Effector memory CD4-positive, alpha-beta T cell (primary cell): ENCODE data around the gene WDFY4.
A peak's percentile ranks its signal among the peaks of the same experiment; 100 is the strongest.

Experiments
- DNase-seq, 3 donors: peaks; one replicate each; pipeline ENCODE4 v3.0.0-alpha.2; 2020
- H3K27ac ChIP-seq: 2 replicates; pipeline ENCODE4 v1.7.0; 2013; ENCODE audit warnings: mild to moderate bottlenecking, low read length, moderate library complexity; ENCODE audit not compliant: insufficient read depth, poor library complexity, severe bottlenecking
- H3K27me3 ChIP-seq: replicated peaks from 2 replicates; pipeline ENCODE4 v1.7.0; 2013; ENCODE audit warnings: mild to moderate bottlenecking, low read length; ENCODE audit not compliant: insufficient read depth, control insufficient read depth, poor library complexity, severe bottlenecking
- H3K36me3 ChIP-seq: 2 replicates; pipeline ENCODE4 v1.7.0; 2013; ENCODE audit warnings: mild to moderate bottlenecking, low read length, moderate library complexity; ENCODE audit not compliant: control insufficient read depth, insufficient read depth
- H3K4me1 ChIP-seq: 2 replicates; pipeline ENCODE4 v1.7.0; 2013; ENCODE audit warnings: low read length, mild to moderate bottlenecking; ENCODE audit not compliant: control insufficient read depth, insufficient read depth, poor library complexity, severe bottlenecking
- H3K4me3 ChIP-seq: 2 replicates; pipeline ENCODE4 v1.7.0; 2013; ENCODE audit warnings: low read length, low read depth, mild to moderate bottlenecking; ENCODE audit not compliant: insufficient read depth, poor library complexity, severe bottlenecking
- H3K9me3 ChIP-seq: 2 replicates; pipeline ENCODE4 v1.7.0; 2013; ENCODE audit warnings: mild to moderate bottlenecking, low read length, moderate library complexity; ENCODE audit not compliant: control insufficient read depth

Gene WDFY4

DNA sequence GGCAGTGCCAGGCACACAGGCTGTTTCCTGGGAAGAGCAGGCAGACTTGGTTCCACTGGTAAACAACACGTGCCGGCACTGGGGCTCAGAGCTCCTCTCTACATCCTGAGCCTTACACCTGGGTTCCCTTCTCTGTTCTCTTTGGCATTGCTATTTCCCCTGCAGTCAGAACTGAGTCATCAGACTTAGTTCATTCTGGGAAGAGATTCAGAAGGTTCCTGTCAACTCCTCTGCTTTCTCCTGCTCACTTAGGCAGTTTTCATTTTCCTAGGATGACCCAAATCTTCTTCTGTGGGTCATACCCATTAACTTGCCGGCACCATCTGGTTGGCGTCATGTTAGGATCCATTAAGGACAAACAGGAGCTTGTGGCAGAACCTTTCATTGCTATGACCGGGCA is 288.4 kb downstream of the WDFY4 start:
- Histone ChIP-seq H3K36me3 (no peaks in the 10 kb centered on the region), H3K27ac (no peak overlapping the region), H3K4me3 (no peak overlapping the region), H3K4me1 (no peaks in the 10 kb centered on the region), H3K9me3 (no peaks in the 10 kb centered on the region), H3K27me3 (no peaks in the 10 kb centered on the region)
- no peak for DNase-seq

DNA sequence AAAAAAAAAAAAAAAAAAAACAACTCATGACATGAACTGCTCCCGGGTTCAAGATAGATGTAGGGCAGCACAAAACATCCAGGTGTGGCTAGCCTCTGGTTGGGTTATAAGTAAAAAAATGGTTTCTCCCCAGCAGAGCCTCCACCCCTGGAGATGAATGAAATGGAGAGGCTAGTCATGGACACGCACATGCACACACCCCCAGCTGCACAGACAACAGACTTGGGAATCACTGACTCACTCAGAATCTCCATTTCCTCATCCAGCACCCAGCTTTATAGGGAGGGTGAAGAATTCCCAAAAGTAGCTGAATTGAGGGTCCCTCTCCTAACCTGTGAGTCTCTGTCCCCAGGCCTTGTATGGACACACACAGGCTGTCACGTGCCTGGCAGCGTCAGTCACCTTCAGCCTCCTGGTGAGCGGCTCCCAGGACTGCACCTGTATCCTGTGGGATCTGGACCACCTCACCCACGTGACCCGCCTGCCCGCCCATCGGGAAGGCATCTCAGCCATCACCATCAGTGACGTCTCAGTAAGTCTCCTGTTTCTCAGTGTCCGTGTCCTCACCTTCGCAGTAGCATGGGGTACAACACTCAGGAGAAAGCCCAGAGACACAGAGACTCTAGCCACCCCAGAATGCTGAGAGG is 290.0 kb downstream of the WDFY4 start:
- Histone ChIP-seq H3K36me3 (no peaks in the 10 kb centered on the region), H3K9me3 (no peaks in the 10 kb centered on the region), H3K27me3 (no peaks in the 10 kb centered on the region), H3K4me1 (no peaks in the 10 kb centered on the region), H3K27ac (no peak overlapping the region), H3K4me3 (no peak overlapping the region)
- no peak for DNase-seq

DNA sequence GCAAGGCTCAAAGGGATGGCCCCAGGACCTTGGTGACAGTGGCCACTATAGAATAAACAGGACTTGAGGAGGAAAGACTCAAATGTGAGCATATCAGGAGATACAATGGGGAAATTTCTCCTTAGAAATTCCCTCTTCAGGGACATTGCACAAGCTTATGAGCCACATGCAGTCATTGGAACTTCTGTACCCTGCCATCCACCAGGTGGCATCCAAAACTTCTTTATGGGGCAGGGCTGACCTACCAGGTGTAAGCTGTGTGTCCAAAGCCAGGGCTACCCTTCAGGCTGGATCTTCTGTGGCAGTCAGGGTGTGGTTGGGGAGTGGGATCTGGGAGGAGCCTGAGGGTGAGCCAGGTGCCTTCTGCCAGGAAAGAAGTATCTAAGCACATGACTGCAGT is 291.5 kb downstream of the WDFY4 start:
- Histone ChIP-seq H3K27me3 (no peaks in the 10 kb centered on the region), H3K4me3 (no peak overlapping the region), H3K9me3 (no peaks in the 10 kb centered on the region), H3K27ac (no peak overlapping the region), H3K36me3 (no peaks in the 10 kb centered on the region), H3K4me1 (no peaks in the 10 kb centered on the region)
- no peak for DNase-seq

DNA sequence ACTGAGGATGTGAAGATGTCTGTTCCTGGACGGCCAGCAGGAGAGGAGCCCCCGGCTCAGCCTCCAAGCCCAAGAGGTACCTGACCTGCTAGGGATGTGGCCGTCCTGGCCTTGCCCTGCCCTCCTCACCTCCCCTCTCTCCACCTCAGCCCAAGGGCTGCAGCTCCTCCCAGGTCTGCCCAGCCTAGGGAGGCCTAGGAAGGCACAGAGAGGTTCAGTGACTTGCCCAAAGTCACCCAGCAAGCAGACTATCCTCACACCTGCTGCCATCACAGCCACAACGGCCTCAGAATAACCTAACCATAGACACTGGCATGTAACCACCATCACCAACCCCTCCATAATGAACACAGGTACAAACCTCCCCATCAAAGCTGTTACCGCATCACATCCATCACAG is 293.6 kb downstream of the WDFY4 start:
- no peaks in the 10 kb centered on the region for H3K27me3 ChIP-seq
- H3K36me3 ChIP-seq = no peaks in the 10 kb centered on the region
- no peaks in the 10 kb centered on the region for H3K9me3 ChIP-seq
- no peak overlapping the region for H3K27ac ChIP-seq
- no peak for DNase-seq
- no peak overlapping the region for H3K4me3 ChIP-seq
- H3K4me1 ChIP-seq = no peaks in the 10 kb centered on the region

DNA sequence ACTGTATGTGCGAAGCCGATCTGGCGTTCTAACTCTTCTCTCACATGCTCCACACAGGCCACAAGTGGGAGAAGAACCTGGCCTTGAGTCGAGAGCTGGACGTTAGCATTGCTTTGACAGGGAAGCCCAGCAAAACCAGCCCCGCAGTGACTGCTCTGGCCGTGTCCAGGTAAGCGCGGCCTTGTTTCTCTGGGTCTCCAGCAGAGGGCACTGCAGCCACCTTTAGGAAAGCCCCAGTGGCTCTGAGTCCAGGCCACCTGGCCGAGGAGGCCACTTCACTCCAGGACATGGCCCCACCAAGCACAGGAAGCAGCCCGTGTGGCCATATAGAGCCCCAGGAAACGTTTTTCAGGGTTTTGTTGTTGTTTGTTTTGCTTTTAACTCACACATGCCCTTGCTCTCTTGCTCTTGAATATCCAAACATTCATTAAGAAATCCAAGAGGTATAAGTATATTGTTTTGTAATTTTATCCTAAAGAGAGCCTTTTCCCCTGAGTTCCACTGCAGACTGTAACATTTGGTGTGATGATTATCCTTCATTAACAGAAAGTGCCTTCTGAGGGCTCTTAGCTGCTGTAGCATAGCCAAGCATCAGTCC is 296.7 kb downstream of the WDFY4 start:
- Histone ChIP-seq H3K9me3 (no peaks in the 10 kb centered on the region), H3K4me3 (no peak overlapping the region), H3K27me3 (no peaks in the 10 kb centered on the region), H3K36me3 (no peaks in the 10 kb centered on the region), H3K27ac (no peak overlapping the region), H3K4me1 (no peaks in the 10 kb centered on the region)
- peak in 1 of 3 donors; percentile 3 for DNase-seq

DNA sequence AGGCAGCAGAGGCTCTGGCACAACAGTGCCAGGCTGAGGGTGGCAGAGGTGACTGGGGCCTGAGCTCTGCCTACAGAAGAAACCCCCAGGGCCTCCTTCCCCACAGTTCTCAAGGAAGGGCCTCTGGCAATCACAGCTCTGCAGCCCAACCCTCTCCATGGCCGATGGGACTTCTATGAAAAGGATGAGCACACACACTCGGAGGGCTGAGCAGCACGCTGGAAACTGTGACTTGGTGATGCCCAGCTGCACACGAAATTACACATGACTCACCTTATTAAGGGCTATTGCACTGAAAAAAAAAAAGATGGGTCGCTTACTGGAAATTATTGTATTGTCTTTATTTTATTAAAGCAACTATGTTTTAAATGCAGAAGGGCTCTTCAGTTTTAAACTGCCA is 297.9 kb downstream of the WDFY4 start:
- no peaks in the 10 kb centered on the region for H3K9me3 ChIP-seq
- H3K27ac ChIP-seq = no peak overlapping the region
- no peaks in the 10 kb centered on the region for H3K4me1 ChIP-seq
- H3K27me3 ChIP-seq = no peaks in the 10 kb centered on the region
- no peak overlapping the region for H3K4me3 ChIP-seq
- H3K36me3 ChIP-seq = no peaks in the 10 kb centered on the region
- DNase-seq = no peak

DNA sequence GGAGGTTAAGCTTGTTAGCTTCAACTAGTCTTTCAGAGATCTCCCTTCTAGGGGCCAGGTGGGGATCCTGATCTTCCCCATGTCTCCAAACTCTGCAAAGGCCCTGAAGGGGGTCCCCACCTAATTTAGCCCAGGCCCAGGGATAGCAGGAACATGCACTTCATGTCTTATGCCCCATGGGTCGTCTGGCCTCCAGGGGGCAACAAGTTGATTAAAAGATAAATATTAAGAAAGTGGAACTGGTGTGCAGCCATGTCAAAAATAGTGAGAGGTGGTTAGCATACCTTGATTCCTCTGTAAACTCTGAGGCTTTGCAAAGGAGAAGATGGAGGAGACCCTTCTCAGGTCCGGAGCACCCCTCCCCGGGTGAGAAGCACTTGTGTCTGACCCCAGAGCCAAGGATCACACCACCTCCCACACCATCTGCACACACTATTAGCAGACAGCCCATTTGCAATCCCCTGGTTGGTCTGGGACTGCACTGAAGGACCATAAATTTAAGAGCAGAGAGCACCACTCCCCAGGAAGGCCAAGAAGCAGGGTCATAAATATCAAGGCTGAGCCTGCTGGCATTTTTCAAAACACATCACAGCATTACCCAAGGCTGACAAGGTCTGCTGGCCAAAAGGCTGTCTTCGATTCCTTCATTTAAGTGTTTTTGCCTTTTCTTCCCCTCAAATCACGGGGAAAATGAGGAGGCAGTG is 299.1 kb downstream of the WDFY4 start:
- H3K36me3 ChIP-seq = no peaks in the 10 kb centered on the region
- H3K4me3 ChIP-seq = no peak overlapping the region
- H3K27ac ChIP-seq = no peak overlapping the region
- H3K9me3 ChIP-seq = no peaks in the 10 kb centered on the region
- DNase-seq = no peak
- no peaks in the 10 kb centered on the region for H3K27me3 ChIP-seq
- H3K4me1 ChIP-seq = no peaks in the 10 kb centered on the region

DNA sequence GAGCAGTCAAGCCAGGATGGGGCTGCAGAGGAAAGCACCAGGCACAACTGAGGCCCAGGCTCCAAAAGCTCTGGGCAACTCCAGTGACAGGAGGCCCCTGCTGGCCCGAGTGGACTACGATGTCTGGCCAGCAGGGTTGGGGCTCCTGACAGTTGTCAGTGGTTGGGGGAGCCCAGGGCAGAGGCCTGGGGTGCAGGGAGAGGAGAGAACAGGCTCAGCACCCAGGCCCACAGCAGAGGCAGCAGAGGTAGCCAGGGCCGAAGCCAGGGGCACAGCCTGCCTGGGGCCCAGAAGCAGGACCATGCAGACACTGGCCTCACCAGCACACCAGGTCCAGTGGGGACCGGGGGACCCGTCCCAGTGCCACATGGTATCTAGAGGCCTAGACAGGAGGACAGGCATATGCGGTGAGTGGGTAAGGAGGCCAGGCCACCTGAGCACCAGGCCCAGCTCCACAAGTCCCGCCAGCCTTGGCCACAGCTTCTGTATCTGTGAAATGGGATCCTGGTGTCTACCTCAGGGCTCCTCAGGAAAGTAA is 301.0 kb downstream of the WDFY4 start:
- Histone ChIP-seq H3K27me3 (no peaks in the 10 kb centered on the region), H3K27ac (no peak overlapping the region), H3K9me3 (no peaks in the 10 kb centered on the region), H3K36me3 (no peaks in the 10 kb centered on the region), H3K4me3 (no peak overlapping the region), H3K4me1 (no peaks in the 10 kb centered on the region)
- no peak for DNase-seq

DNA sequence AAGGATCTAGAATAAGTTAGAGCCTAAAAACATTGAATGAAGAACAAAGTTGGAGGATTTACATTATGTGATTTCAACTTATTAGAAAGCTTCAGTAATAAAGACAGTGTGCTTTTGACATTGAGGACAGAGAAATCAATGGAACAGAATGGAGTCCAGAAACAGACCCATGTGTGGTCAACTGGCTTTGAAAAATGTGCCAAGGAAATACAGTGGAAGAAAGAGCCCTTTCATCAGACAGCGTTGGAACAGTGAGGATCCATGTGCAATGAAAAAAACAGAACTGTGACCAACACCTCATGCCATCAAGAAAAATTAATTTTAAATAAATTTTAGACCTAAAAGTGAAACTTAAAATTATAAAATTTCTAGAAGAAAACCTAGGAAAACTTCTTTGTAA is 305.6 kb downstream of the WDFY4 start:
- no peaks in the 10 kb centered on the region for H3K27me3 ChIP-seq
- no peak overlapping the region for H3K4me3 ChIP-seq
- no peak for DNase-seq
- H3K36me3 ChIP-seq = no peaks in the 10 kb centered on the region
- no peaks in the 10 kb centered on the region for H3K4me1 ChIP-seq
- no peaks in the 10 kb centered on the region for H3K9me3 ChIP-seq
- H3K27ac ChIP-seq = no peak overlapping the region

DNA sequence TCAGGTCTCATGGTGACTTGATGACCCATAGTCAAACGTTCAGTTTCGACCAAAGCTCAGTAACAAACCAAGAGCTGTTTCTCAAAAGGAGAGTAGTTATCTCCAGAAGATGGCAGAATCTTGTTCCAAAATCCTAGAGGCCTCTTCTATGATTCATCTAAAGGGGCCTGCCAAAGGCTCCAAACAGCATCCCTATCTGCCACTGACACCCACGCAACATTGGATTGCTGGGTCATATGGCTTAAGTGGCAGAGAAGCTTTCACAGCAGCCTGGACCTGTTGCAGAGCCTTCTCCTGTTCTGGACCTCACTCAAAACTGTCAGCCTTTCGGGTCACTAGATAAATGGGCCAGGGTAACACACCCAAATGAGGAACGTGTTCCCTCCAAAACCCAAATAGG is 309.0 kb downstream of the WDFY4 start:
- no peak overlapping the region for H3K4me3 ChIP-seq
- no peaks in the 10 kb centered on the region for H3K36me3 ChIP-seq
- no peak overlapping the region for H3K27ac ChIP-seq
- H3K4me1 ChIP-seq = no peaks in the 10 kb centered on the region
- H3K27me3 ChIP-seq = no peaks in the 10 kb centered on the region
- no peak for DNase-seq
- H3K9me3 ChIP-seq = no peaks in the 10 kb centered on the region
